GM12891 (cell line): ENCODE data around the gene ZCWPW1.

Experiments used
- POLR2A ChIP-seq: IDR thresholded peaks from 2 replicates; pipeline ENCODE4 v1.6.1; 2011; ENCODE audit warnings: low read depth, low read length, control low read depth
- POLR2AphosphoS5 ChIP-seq: IDR thresholded peaks from 2 replicates; pipeline ENCODE4 v1.6.1; 2011; ENCODE audit warnings: low read depth, low read length, control low read depth
- TAF1 ChIP-seq: IDR thresholded peaks from 2 replicates; pipeline ENCODE4 v1.6.1; 2011; ENCODE audit warnings: low read depth, low read length, control low read depth

DNA sequence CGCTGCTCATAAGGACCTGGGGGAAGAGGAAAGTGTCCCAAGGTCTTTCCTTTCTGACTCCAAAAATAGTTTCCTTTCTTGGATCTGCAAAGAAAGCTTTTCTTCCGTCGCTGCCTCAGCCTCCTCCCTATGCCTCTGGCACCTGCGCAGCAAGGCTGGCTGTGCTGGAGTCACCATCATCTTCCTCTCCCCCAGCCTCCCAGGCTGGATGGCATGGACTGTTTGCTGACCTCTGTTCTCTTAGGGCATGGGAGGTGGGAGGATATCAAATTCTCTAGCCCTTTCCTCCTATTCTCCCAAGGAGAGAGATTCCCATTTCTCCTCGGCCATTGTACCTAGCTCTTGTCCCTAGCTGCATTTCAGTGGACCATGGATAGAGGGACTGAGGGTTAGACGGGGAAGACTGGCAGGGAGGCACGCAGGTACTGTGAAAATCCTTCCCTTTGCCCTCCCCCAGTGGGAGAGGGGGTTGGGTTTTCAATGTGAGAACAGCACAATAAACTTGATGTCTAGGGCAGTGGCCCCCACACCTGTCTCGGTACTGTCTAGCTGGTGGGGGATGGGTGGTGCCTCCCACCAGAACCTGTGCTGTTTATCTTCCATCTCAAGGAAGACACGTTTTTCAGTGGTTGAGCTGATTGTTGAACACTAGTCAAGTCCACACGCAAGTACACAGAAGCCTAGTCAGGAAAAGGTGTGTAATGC, 5.2 kb upstream of the ZCWPW1 start:
- TF ChIP-seq POLR2A (peak; percentile 28; the same call in 1 of the 2 replicates), TAF1 (no peak), POLR2AphosphoS5 (no peak)
